PC-3 (cell line): Measurements from ENCODE around the gene RNASE12. TPM values are rescaled to one million over a fixed set of nuclear protein-coding genes. Genes with fewer than 3 reads are reported as not detected.

Experiments
- ATAC-seq: fragments of 200-7000 bp; cut with Tn5 transposase; 2 replicates; pipeline ENCODE4 v1.9.1; 2020; ENCODE audit warnings: mild to moderate bottlenecking, moderate library complexity
- BruUV-seq: library from RNA; stranded (reverse); fragments of 400-500 nt; replicated peaks from 2 replicates; lab custom pipeline; 2021; lab: Mats Ljungman, UMichigan
- CTCF ChIA-PET: fragments of 300-600 bp; sonication (Branson Sonifier 250); formaldehyde crosslinking; loops from one replicate; lab custom pipeline; 2022; ENCODE audit warnings: antibody characterized with exemption; lab: Charles Lee
- POLR2A ChIA-PET: fragments of 300-600 bp; sonication (Branson Sonifier 250); formaldehyde crosslinking; loops from one replicate; lab custom pipeline; 2022; ENCODE audit warnings: antibody characterized with exemption; ENCODE audit not compliant: unreplicated experiment; lab: Charles Lee
- DNase-seq: peaks from one replicate; pipeline ENCODE4 v3.0.0-alpha.2; 2015
- H2AFZ ChIP-seq: fragments of 300-600 bp; sonication (generic); 2 replicates; pipeline ENCODE4 v1.6.0; 2016; ENCODE audit warnings: antibody characterized with exemption, low read length
- H3F3A ChIP-seq: fragments of 300-600 bp; sonication (generic); one replicate; pipeline ENCODE4 v1.6.0; 2017; ENCODE audit warnings: antibody characterized with exemption, low read length, control low read depth, mild to moderate bottlenecking; ENCODE audit not compliant: unreplicated experiment
- H3K27ac ChIP-seq: fragments of 300-600 bp; sonication (generic); 2 replicates; pipeline ENCODE4 v1.5.1; 2016; ENCODE audit warnings: mild to moderate bottlenecking, low read length
- H3K27me3 ChIP-seq: fragments of 300-600 bp; sonication (generic); 2 replicates; pipeline ENCODE4 v1.6.1; 2016; ENCODE audit warnings: low read length, mixed read lengths
- H3K36me3 ChIP-seq: fragments of 300-600 bp; sonication (generic); 2 replicates; pipeline ENCODE4 v1.6.1; 2016; ENCODE audit warnings: low read depth, mixed run types, low read length, mixed read lengths
- H3K4me1 ChIP-seq: fragments of 300-600 bp; sonication (generic); 2 replicates; pipeline ENCODE4 v1.5.1; 2016; ENCODE audit warnings: low read length; ENCODE audit not compliant: insufficient read depth
- H3K4me2 ChIP-seq: fragments of 300-600 bp; sonication (generic); 2 replicates; pipeline ENCODE4 v1.6.0; 2016; ENCODE audit warnings: low read length
- H3K4me3 ChIP-seq: fragments of 300-600 bp; sonication (generic); 2 replicates; pipeline ENCODE4 v1.5.1; 2016; ENCODE audit warnings: mild to moderate bottlenecking, low read length, mixed read lengths
- H3K79me2 ChIP-seq: fragments of 300-600 bp; sonication (generic); 2 replicates; pipeline ENCODE4 v1.6.1; 2017; ENCODE audit warnings: low read length, mixed read lengths
- H3K9ac ChIP-seq: fragments of 300-600 bp; sonication (generic); 2 replicates; pipeline ENCODE4 v1.6.0; 2016; ENCODE audit warnings: mild to moderate bottlenecking, low read length
- H3K9me2 ChIP-seq: fragments of 300-600 bp; sonication (generic); replicated peaks from 2 replicates; pipeline ENCODE4 v1.6.1; 2016; ENCODE audit warnings: mixed run types, low read length, mixed read lengths
- H3K9me3 ChIP-seq: fragments of 300-600 bp; sonication (generic); 2 replicates; pipeline ENCODE4 v1.6.1; 2016; ENCODE audit warnings: low read length, mixed read lengths
- H4K20me1 ChIP-seq: fragments of 300-600 bp; sonication (generic); 2 replicates; pipeline ENCODE4 v1.6.1; 2016; ENCODE audit warnings: low read length, mixed read lengths
- CTCF ChIP-seq: fragments of 300-600 bp; sonication (generic); conservative IDR thresholded peaks from 2 replicates; pipeline ENCODE4 v1.5.1; 2017; ENCODE audit warnings: antibody characterized with exemption, low read depth, mild to moderate bottlenecking, low read length
- EZH2 ChIP-seq: fragments of 300-600 bp; sonication (generic); IDR thresholded peaks from one replicate; pipeline ENCODE4 v1.6.1; 2017; ENCODE audit warnings: antibody characterized with exemption, mild to moderate bottlenecking, low read length; ENCODE audit not compliant: unreplicated experiment
- EZH2phosphoT487 ChIP-seq: fragments of 300-600 bp; sonication (generic); IDR thresholded peaks from 2 replicates; pipeline ENCODE4 v1.6.1; 2018; ENCODE audit warnings: mild to moderate bottlenecking, antibody characterized with exemption, low read length, borderline replicate concordance
- intact Hi-C: fragments of 100-400 bp; cut with micrococcal nuclease; formaldehyde crosslinking; loops from 2 replicates; pipeline ENCODE4 v1.9.0; 2023
- total RNA-seq: library from RNA; depleted of rRNA; stranded (reverse); fragments of >200 nt; gene quantifications from 2 replicates; pipeline ENCODE4 v1.2.3, GENCODE V29; 2014

Gene RNASE12
- total RNA-seq, 1 experiment from 2014 or later: not detected

GRCh38 chr14:20626274-20626673, 35.1 kb upstream of the RNASE12 start:
- ATAC-seq (no peak), DNase-seq (no peak)
- H3K4me1 ChIP-seq: peaks cover 14% of the 10 kb centered on the region; the same call in 1 of the 2 replicates
- no peak overlapping the region for H3K27ac ChIP-seq
- no peaks in the 10 kb centered on the region for H3K79me2 ChIP-seq
- ChIA-PET CTCF (no interaction called here), POLR2A (no interaction called here)
- no peak overlapping the region for H3K4me2 ChIP-seq
- H3K9ac ChIP-seq: no peak overlapping the region
- H4K20me1 ChIP-seq: no peaks in the 10 kb centered on the region
- TF ChIP-seq CTCF: no peak
- TF ChIP-seq EZH2phosphoT487: no peak
- no peak for TF ChIP-seq EZH2
- intact Hi-C loops: no loop called here
- H3K9me3 ChIP-seq: no peaks in the 10 kb centered on the region
- no peaks in the 10 kb centered on the region for H3K27me3 ChIP-seq
- H3K36me3 ChIP-seq: no peaks in the 10 kb centered on the region
- H3K4me3 ChIP-seq: no peak overlapping the region
- no peaks in the 10 kb centered on the region for H3F3A ChIP-seq
- no peak overlapping the region for H2AFZ ChIP-seq
- H3K9me2 ChIP-seq: no peaks in the 10 kb centered on the region
- no TSS peak for BruUV-seq

- Histone ChIP-seq H2AFZ (no peak overlapping the region), H3K4me2 (no peak overlapping the region), H3K9ac (no peak overlapping the region), H3K36me3 (no peaks in the 10 kb centered on the region), H3K9me2 (no peaks in the 10 kb centered on the region), H3F3A (no peaks in the 10 kb centered on the region), H3K27ac (no peak overlapping the region), H3K4me3 (no peak overlapping the region), H3K27me3 (no peaks in the 10 kb centered on the region), H3K9me3 (no peaks in the 10 kb centered on the region), H3K79me2 (no peaks in the 10 kb centered on the region), H3K4me1 (peaks cover 12% of the 10 kb centered on the region; the same call in 1 of the 2 replicates), H4K20me1 (no peaks in the 10 kb centered on the region)
- no peak for DNase-seq
- ChIA-PET CTCF (no interaction called here), POLR2A (no interaction called here)
- intact Hi-C loops: no loop called here
- BruUV-seq: no TSS peak
- TF ChIP-seq CTCF: no peak
- TF ChIP-seq EZH2: no peak
- TF ChIP-seq EZH2phosphoT487: no peak
- no peak for ATAC-seq
Observed at GRCh38 chr14:20624495-20625070, 33.4 kb upstream of the RNASE12 start.

DNA sequence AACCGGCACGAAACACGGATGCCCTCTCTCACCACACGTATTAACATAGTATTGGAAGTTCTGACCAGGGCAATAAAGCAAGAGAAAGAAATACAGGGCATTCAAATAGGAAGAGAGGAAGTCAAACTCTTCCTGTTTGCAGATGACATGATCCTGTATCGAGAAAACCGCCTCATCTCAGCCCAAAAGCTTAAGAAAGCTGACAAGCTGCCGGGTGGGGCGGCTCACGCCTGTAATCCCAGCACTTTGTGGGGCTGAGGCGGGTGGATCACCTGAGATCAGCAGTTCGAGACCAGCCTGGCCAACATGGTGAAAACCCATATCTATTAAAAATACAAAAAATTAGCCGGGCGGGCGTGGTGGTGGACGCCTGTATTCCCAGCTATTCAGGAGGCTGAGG, 32.6 kb upstream of the RNASE12 start:
- no peaks in the 10 kb centered on the region for H4K20me1 ChIP-seq
- H3K79me2 ChIP-seq: no peaks in the 10 kb centered on the region
- CTCF ChIA-PET: no interaction called here
- ATAC-seq (no peak), DNase-seq (no peak)
- no peaks in the 10 kb centered on the region for H3F3A ChIP-seq
- no peak overlapping the region for H3K9ac ChIP-seq
- H3K36me3 ChIP-seq: no peaks in the 10 kb centered on the region
- no peaks in the 10 kb centered on the region for H3K9me3 ChIP-seq
- POLR2A ChIA-PET: no interaction called here
- peaks cover 12% of the 10 kb centered on the region; the same call in 1 of the 2 replicates for H3K4me1 ChIP-seq
- no peaks in the 10 kb centered on the region for H3K9me2 ChIP-seq
- H2AFZ ChIP-seq: no peak overlapping the region
- no peak overlapping the region for H3K27ac ChIP-seq
- no peak overlapping the region for H3K4me2 ChIP-seq
- intact Hi-C loops: no loop called here
- no TSS peak for BruUV-seq
- H3K4me3 ChIP-seq: no peak overlapping the region
- no peak for TF ChIP-seq EZH2
- TF ChIP-seq EZH2phosphoT487: no peak
- TF ChIP-seq CTCF: no peak
- H3K27me3 ChIP-seq: no peaks in the 10 kb centered on the region
